ENCODE results near the gene CTBP1. TPM values are rescaled to one million over a fixed set of nuclear protein-coding genes. Genes with fewer than 3 reads are reported as not detected.

CTBP1 gene
- total and polyA plus RNA-seq, 9 of the 15 experiments (the other 6 are each of a cell fraction or from before 2014, with no cell fraction given): 14.5 to 162 (median 68.2) TPM

DNA sequence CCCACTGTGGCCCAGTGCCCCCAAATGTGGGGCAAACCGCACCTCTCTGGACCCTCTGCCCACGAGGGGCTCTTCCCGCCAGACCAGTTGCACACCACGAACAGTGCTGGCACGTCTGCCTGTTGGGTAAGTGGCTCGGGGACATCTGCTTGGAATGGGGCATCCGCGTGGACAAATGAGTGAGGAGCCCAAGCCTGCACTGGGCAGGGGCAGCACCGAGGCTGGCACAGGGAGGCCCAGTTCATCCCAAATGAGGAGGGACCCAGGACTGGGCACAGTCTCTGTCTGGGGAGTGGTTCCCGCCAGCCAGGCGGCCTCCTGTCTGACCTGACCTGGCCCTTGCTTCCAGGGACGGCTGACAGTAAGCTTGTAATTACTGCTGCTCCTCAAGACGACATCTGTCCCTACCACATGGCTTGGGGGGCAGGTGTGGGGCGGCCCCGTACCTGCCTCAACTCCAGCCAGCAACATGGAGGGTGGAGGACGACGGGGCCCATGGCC lies 79.7 kb downstream of the CTBP1 start (continued):
- TF ChIP-seq, protein P1, sequence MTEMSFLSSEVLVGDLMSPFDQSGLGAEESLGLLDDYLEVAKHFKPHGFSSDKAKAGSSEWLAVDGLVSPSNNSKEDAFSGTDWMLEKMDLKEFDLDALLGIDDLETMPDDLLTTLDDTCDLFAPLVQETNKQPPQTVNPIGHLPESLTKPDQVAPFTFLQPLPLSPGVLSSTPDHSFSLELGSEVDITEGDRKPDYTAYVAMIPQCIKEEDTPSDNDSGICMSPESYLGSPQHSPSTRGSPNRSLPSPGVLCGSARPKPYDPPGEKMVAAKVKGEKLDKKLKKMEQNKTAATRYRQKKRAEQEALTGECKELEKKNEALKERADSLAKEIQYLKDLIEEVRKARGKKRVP (CRISPR knock-in tag; IDR thresholded peaks at IDR 0.05): no peak
- TF ChIP-seq ARHGAP35 (IDR thresholded peaks at IDR 0.05; ENCODE audit: partially characterized antibody) (no peak), CHD2 (IDR thresholded peaks at IDR 0.05; ENCODE audit: low read depth, low read length) (no peak), XRCC5 (IDR thresholded peaks at IDR 0.05; ENCODE audit: low read depth, low read length) (no peak), ZNF384 (IDR thresholded peaks at IDR 0.05; ENCODE audit: low read depth, low read length) (no peak)
- TF ChIP-seq, protein P2, sequence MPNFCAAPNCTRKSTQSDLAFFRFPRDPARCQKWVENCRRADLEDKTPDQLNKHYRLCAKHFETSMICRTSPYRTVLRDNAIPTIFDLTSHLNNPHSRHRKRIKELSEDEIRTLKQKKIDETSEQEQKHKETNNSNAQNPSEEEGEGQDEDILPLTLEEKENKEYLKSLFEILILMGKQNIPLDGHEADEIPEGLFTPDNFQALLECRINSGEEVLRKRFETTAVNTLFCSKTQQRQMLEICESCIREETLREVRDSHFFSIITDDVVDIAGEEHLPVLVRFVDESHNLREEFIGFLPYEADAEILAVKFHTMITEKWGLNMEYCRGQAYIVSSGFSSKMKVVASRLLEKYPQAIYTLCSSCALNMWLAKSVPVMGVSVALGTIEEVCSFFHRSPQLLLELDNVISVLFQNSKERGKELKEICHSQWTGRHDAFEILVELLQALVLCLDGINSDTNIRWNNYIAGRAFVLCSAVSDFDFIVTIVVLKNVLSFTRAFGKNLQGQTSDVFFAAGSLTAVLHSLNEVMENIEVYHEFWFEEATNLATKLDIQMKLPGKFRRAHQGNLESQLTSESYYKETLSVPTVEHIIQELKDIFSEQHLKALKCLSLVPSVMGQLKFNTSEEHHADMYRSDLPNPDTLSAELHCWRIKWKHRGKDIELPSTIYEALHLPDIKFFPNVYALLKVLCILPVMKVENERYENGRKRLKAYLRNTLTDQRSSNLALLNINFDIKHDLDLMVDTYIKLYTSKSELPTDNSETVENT (CRISPR knock-in tag; IDR thresholded peaks at IDR 0.05): no peak

Measured in K562 (cell line).